GM23338 (cell line): Measurements from ENCODE around the gene CASQ1.

Source experiments
- CREB1 ChIP-seq: fragments of 250-450 bp; sonication (Bioruptor Pico); IDR thresholded peaks from 2 replicates; pipeline ENCODE4 v1.5.0; 2020; ENCODE audit warnings: low read depth, mild to moderate bottlenecking, moderate library complexity
- EZH2 ChIP-seq: fragments of 200-600 bp; sonication (generic); IDR thresholded peaks from one replicate; pipeline ENCODE4 v1.8.0; 2017; ENCODE audit warnings: antibody characterized with exemption, mild to moderate bottlenecking, low read depth; ENCODE audit not compliant: unreplicated experiment
- EZH2phosphoT487 ChIP-seq: fragments of 200-600 bp; sonication (generic); IDR thresholded peaks from one replicate; pipeline ENCODE4 v1.8.1; 2018; ENCODE audit warnings: antibody characterized with exemption; ENCODE audit not compliant: unreplicated experiment
- JUNB ChIP-seq: IDR thresholded peaks from one replicate; pipeline ENCODE4 v1.6.1; 2016; ENCODE audit warnings: antibody characterized with exemption; ENCODE audit not compliant: unreplicated experiment
- NANOG ChIP-seq: IDR thresholded peaks from 2 replicates; pipeline ENCODE4 v1.6.1; 2016; ENCODE audit warnings: antibody characterized with exemption, borderline replicate concordance
- POLR2AphosphoS5 ChIP-seq: IDR thresholded peaks from 2 replicates; pipeline ENCODE4 v1.6.1; 2016; ENCODE audit warnings: antibody characterized with exemption, low read depth
- STAT1 ChIP-seq: IDR thresholded peaks from one replicate; pipeline ENCODE4 v1.6.1; 2016; ENCODE audit warnings: antibody characterized with exemption; ENCODE audit not compliant: unreplicated experiment
- ZNF114 ChIP-seq: fragments of 250-450 bp; sonication (Bioruptor Pico); IDR thresholded peaks from 2 replicates; pipeline ENCODE4 v1.5.0; 2020; ENCODE audit warnings: mild to moderate bottlenecking, moderate library complexity
- TF ChIP-seq, protein P1 (sequence below), 2 experiments: fragments of 200-600 bp in 1 of 2; sonication (generic) in 1 of 2; conservative IDR thresholded peaks; 2 replicates each; pipeline versions ENCODE4 v1.5.1 to v1.6.1; 2016 to 2017; ENCODE audit warnings: antibody characterized with exemption in 2 of 2, low read depth in 2 of 2, mild to moderate bottlenecking in 2 of 2, moderate library complexity in 1 of 2
- TF ChIP-seq, protein P2 (sequence below): IDR thresholded peaks from 2 replicates; pipeline ENCODE4 v1.6.1; 2016; ENCODE audit warnings: antibody characterized with exemption
- TF ChIP-seq, protein P3 (sequence below): IDR thresholded peaks from one replicate; pipeline ENCODE4 v1.6.1; 2018; ENCODE audit warnings: antibody characterized with exemption; ENCODE audit not compliant: unreplicated experiment

DNA sequence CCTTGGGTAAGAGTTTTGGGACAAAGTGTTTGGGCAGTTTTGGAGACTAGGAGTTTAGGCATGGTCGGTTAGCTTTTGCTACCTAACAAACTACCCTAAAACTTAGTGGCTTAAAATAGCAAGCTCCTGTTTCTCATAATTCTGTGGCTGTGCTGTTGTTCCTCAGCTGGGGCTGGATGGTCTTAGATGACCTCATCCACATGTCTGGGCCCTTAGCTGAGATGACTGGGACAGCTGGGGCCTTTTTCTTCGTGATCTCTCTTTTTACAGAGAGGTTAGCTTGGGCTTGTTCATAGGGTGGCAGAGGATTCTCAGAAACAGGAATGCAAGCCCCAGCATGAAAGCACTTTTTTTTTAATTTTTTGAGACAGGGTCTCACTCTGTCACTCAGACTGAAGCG is 32.3 kb upstream of the CASQ1 start:
- TF ChIP-seq POLR2AphosphoS5 (no peak), STAT1 (no peak), EZH2 (no peak), EZH2phosphoT487 (no peak), NANOG (no peak), JUNB (no peak), CREB1 (CRISPR knock-in tag) (no peak), ZNF114 (CRISPR knock-in tag) (no peak)
- TF ChIP-seq, protein P1, sequence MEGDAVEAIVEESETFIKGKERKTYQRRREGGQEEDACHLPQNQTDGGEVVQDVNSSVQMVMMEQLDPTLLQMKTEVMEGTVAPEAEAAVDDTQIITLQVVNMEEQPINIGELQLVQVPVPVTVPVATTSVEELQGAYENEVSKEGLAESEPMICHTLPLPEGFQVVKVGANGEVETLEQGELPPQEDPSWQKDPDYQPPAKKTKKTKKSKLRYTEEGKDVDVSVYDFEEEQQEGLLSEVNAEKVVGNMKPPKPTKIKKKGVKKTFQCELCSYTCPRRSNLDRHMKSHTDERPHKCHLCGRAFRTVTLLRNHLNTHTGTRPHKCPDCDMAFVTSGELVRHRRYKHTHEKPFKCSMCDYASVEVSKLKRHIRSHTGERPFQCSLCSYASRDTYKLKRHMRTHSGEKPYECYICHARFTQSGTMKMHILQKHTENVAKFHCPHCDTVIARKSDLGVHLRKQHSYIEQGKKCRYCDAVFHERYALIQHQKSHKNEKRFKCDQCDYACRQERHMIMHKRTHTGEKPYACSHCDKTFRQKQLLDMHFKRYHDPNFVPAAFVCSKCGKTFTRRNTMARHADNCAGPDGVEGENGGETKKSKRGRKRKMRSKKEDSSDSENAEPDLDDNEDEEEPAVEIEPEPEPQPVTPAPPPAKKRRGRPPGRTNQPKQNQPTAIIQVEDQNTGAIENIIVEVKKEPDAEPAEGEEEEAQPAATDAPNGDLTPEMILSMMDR (conservative IDR thresholded peaks at IDR 0.05; ENCODE audit: low read depth in 2 of 2), result no peak
- TF ChIP-seq, protein P2, sequence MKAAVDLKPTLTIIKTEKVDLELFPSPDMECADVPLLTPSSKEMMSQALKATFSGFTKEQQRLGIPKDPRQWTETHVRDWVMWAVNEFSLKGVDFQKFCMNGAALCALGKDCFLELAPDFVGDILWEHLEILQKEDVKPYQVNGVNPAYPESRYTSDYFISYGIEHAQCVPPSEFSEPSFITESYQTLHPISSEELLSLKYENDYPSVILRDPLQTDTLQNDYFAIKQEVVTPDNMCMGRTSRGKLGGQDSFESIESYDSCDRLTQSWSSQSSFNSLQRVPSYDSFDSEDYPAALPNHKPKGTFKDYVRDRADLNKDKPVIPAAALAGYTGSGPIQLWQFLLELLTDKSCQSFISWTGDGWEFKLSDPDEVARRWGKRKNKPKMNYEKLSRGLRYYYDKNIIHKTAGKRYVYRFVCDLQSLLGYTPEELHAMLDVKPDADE, result no peak
- TF ChIP-seq, protein P3, sequence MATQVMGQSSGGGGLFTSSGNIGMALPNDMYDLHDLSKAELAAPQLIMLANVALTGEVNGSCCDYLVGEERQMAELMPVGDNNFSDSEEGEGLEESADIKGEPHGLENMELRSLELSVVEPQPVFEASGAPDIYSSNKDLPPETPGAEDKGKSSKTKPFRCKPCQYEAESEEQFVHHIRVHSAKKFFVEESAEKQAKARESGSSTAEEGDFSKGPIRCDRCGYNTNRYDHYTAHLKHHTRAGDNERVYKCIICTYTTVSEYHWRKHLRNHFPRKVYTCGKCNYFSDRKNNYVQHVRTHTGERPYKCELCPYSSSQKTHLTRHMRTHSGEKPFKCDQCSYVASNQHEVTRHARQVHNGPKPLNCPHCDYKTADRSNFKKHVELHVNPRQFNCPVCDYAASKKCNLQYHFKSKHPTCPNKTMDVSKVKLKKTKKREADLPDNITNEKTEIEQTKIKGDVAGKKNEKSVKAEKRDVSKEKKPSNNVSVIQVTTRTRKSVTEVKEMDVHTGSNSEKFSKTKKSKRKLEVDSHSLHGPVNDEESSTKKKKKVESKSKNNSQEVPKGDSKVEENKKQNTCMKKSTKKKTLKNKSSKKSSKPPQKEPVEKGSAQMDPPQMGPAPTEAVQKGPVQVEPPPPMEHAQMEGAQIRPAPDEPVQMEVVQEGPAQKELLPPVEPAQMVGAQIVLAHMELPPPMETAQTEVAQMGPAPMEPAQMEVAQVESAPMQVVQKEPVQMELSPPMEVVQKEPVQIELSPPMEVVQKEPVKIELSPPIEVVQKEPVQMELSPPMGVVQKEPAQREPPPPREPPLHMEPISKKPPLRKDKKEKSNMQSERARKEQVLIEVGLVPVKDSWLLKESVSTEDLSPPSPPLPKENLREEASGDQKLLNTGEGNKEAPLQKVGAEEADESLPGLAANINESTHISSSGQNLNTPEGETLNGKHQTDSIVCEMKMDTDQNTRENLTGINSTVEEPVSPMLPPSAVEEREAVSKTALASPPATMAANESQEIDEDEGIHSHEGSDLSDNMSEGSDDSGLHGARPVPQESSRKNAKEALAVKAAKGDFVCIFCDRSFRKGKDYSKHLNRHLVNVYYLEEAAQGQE, result no peak
